Fibroblast of lung (primary cell): ENCODE results near the gene CPSF7. TPM values are rescaled to one million over a fixed set of nuclear protein-coding genes. Genes with fewer than 3 reads are reported as not detected.
"Not testable (repeated sequence)": the region's sequence is repeated elsewhere in the genome, so short reads cannot be mapped to it uniquely, and the experiment has no call there.

Experiments used
- DNase-seq, 2 donors: peaks; one replicate each; pipeline versions ENCODE4 v3.0.0 to v3.0.0-alpha.2; 2010; ENCODE audit warnings: low read depth in 2 of 2
- H2AFZ ChIP-seq: 2 replicates; pipeline ENCODE4 v1.5.1; 2012; ENCODE audit warnings: low read length, control low read depth, inconsistent platforms
- H3K27ac ChIP-seq: 2 replicates; pipeline ENCODE4 v1.5.1; 2011; ENCODE audit warnings: low read length, control low read depth; ENCODE audit not compliant: insufficient read depth
- H3K27me3 ChIP-seq: 2 replicates; pipeline ENCODE4 v1.5.1; 2011; ENCODE audit warnings: mild to moderate bottlenecking, low read length; ENCODE audit not compliant: control insufficient read depth, insufficient read depth
- H3K36me3 ChIP-seq: 2 replicates; pipeline ENCODE4 v1.5.1; 2011; ENCODE audit warnings: low read length; ENCODE audit not compliant: control insufficient read depth, insufficient read depth
- H3K4me1 ChIP-seq: 2 replicates; pipeline ENCODE4 v1.5.1; 2011; ENCODE audit warnings: low read length; ENCODE audit not compliant: control insufficient read depth, insufficient read depth; ENCODE audit errors: extremely low read depth
- H3K4me2 ChIP-seq: 2 replicates; pipeline ENCODE4 v1.5.1; 2011; ENCODE audit warnings: low read length, control low read depth; ENCODE audit not compliant: insufficient read depth; ENCODE audit errors: extremely low read depth
- H3K4me3 ChIP-seq, 4 experiments: fragments of 200-600 bp in 1 of 4; sonication (generic) in 1 of 4; replicated peaks in 1 of 4; 2 replicates each; pipeline ENCODE4 v1.5.1; 2011 to 2016; ENCODE audit warnings: low read length in 4 of 4, low read depth in 3 of 4, mild to moderate bottlenecking in 3 of 4, control low read depth in 2 of 4, inconsistent platforms in 1 of 4, mixed read lengths in 1 of 4; ENCODE audit not compliant: insufficient read depth in 1 of 4; ENCODE audit errors: control extremely low read depth in 1 of 4
- H3K79me2 ChIP-seq: 2 replicates; pipeline ENCODE4 v1.5.1; 2012; ENCODE audit warnings: mild to moderate bottlenecking, low read length, inconsistent platforms; ENCODE audit not compliant: control insufficient read depth, insufficient read depth
- H3K9ac ChIP-seq: 2 replicates; pipeline ENCODE4 v1.5.1; 2011; ENCODE audit warnings: mild to moderate bottlenecking, low read length, control low read depth; ENCODE audit not compliant: insufficient read depth
- H3K9me3 ChIP-seq: 2 replicates; pipeline ENCODE4 v1.5.1; 2012; ENCODE audit warnings: low read depth, low read length; ENCODE audit not compliant: control insufficient read depth, insufficient read depth
- H4K20me1 ChIP-seq: 2 replicates; pipeline ENCODE4 v1.5.1; 2011; ENCODE audit warnings: low read length; ENCODE audit not compliant: control insufficient read depth, insufficient read depth; ENCODE audit errors: extremely low read depth
- EZH2 ChIP-seq: IDR thresholded peaks from 2 replicates; pipeline ENCODE4 v1.5.1; 2012; ENCODE audit warnings: low read length, control low read depth, mild to moderate bottlenecking; ENCODE audit errors: missing control alignments
- polyA plus RNA-seq, 2 donors: library from polyadenylated mRNA; depleted of rRNA in 1 of 2; stranded (reverse) in 1 of 2; unstranded in 1 of 2; fragments of >200 nt; gene quantifications; 2 replicates each; pipeline ENCODE4 v1.2.1, GENCODE V29; 2011 to 2012; ENCODE audit warnings: missing spikeins in 1 of 2
- total RNA-seq: library from RNA; depleted of rRNA; stranded (reverse); fragments of >200 nt; gene quantifications from 2 replicates; pipeline ENCODE4 v1.2.1, GENCODE V29; 2014
- TF ChIP-seq, protein P1 (sequence below), 2 donors: IDR thresholded peaks in 1 of 2; conservative IDR thresholded peaks in 1 of 2; 1 replicate in 1 of 2; 2 replicates in 1 of 2; pipeline ENCODE4 v1.5.1; 2011 to 2012; ENCODE audit warnings: low read length in 2 of 2, control low read depth in 1 of 2, inconsistent platforms in 1 of 2, low read depth in 1 of 2, mild to moderate bottlenecking in 1 of 2

Gene CPSF7
- total and polyA plus RNA-seq, 2 donors (not counting 1 experiment from before 2014, with no cell fraction given), result 18.0 to 38.1 TPM

DNA sequence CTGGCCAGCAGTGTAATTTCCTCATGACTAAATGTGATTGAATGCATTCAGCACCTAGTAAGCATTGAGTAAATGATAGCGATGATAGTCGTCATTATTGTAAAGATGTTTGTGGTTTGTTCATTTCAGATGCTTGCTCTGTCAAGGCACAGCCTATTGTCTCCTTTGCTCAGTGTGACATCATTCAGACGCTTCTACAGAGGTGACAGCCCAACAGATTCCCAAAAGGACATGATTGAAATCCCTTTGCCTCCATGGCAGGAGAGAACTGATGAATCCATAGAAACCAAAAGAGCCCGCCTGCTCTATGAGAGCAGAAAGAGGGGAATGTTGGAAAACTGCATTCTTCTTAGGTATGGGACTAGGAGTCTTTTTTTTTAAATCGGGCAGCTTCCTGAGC, 7.7 kb upstream of the CPSF7 start:
- no peak overlapping the region for H3K4me2 ChIP-seq
- H3K79me2 ChIP-seq, result peaks cover 40% of the 10 kb centered on the region
- H3K27ac ChIP-seq, result no peak overlapping the region
- no peaks in the 10 kb centered on the region for H3K4me1 ChIP-seq
- peaks cover 1% of the 10 kb centered on the region for H3K36me3 ChIP-seq
- no peak for DNase-seq
- H2AFZ ChIP-seq, result no peak overlapping the region
- H4K20me1 ChIP-seq, result no peaks in the 10 kb centered on the region
- no peaks in the 10 kb centered on the region for H3K9me3 ChIP-seq
- H3K4me3 ChIP-seq, result no peak overlapping the region
- no peaks in the 10 kb centered on the region for H3K27me3 ChIP-seq
- no peak overlapping the region for H3K9ac ChIP-seq
- no peak for TF ChIP-seq EZH2
- TF ChIP-seq, protein P1, sequence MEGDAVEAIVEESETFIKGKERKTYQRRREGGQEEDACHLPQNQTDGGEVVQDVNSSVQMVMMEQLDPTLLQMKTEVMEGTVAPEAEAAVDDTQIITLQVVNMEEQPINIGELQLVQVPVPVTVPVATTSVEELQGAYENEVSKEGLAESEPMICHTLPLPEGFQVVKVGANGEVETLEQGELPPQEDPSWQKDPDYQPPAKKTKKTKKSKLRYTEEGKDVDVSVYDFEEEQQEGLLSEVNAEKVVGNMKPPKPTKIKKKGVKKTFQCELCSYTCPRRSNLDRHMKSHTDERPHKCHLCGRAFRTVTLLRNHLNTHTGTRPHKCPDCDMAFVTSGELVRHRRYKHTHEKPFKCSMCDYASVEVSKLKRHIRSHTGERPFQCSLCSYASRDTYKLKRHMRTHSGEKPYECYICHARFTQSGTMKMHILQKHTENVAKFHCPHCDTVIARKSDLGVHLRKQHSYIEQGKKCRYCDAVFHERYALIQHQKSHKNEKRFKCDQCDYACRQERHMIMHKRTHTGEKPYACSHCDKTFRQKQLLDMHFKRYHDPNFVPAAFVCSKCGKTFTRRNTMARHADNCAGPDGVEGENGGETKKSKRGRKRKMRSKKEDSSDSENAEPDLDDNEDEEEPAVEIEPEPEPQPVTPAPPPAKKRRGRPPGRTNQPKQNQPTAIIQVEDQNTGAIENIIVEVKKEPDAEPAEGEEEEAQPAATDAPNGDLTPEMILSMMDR (conservative IDR thresholded peaks at IDR 0.05 in 1 of 2, IDR thresholded peaks at IDR 0.05 in 1 of 2; ENCODE audit: low read depth in 1 of 2, low read length in 2 of 2), result no peak

DNA sequence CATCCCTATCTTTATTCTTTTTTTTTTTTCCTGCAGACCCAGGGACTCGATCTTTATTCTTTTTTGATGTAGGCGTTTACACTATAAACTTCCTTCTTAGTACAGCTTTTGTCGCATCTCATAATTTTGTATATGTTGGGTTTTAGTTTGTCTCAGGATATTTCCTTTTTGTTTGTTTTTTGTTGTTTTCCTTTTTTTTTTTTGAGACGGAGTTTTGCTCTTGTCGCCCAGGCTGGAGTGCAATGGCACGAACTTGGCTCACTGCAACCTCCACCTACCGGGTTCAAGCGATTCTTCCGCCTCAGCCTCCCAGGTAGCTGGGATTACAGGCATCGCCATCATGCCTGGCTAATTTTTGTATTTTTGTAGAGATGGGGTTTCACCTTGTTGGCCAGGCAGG, 1.1 kb upstream of the CPSF7 start:
- not testable (repeated sequence) for H2AFZ ChIP-seq, H3K36me3 ChIP-seq, H3K4me1 ChIP-seq, DNase-seq, H3K9me3 ChIP-seq, H3K9ac ChIP-seq, H4K20me1 ChIP-seq, H3K27me3 ChIP-seq
- Histone ChIP-seq H3K4me3 (peak overlapping the region; percentile 95 to 100 (median 100)), H3K4me2 (peak overlapping the region; percentile 91), H3K79me2 (peaks cover 63% of the 10 kb centered on the region), H3K27ac (peak overlapping the region; percentile 98)

DNA sequence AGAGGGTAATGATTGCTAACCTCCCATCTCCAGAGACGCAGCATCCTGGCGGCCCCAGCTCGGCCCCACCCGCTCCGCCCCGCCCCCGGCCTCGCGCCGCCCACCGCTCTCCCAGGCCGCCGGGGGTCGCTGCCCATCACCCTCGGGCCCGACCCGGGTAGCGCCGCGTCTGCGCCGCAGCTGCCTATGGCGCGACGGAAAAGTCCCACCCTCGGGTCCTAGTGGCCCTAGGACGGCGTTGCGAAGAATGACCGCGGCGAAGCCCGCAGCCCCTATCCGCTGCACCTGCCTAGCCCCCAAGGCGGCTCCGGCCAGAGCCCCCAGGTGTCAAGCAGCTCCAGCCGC, 457 bp downstream of the CPSF7 start:
- H3K79me2 ChIP-seq, result peaks cover 68% of the 10 kb centered on the region
- peak; percentile 46 to 66 for DNase-seq
- peaks cover 10% of the 10 kb centered on the region for H3K36me3 ChIP-seq

More for the DNA sequence above, 457 bp downstream of the CPSF7 start:
- peak overlapping the region; percentile 43 for H2AFZ ChIP-seq
- no peaks in the 10 kb centered on the region for H3K4me1 ChIP-seq
- H3K9me3 ChIP-seq, result no peaks in the 10 kb centered on the region
- H4K20me1 ChIP-seq, result no peaks in the 10 kb centered on the region
- peak overlapping the region; percentile 98 for H3K27ac ChIP-seq
- H3K4me2 ChIP-seq, result peak overlapping the region; percentile 100
- no peaks in the 10 kb centered on the region for H3K27me3 ChIP-seq
- peak overlapping the region; percentile 89 to 100 (median 95) for H3K4me3 ChIP-seq
- TF ChIP-seq EZH2, result no peak
- TF ChIP-seq, protein P1 (conservative IDR thresholded peaks at IDR 0.05 in 1 of 2, IDR thresholded peaks at IDR 0.05 in 1 of 2; ENCODE audit: low read depth in 1 of 2, low read length in 2 of 2), result no peak
- H3K9ac ChIP-seq, result peak overlapping the region; percentile 98
